Peyer's patch (tissue), 4 donors: Measurements from ENCODE around the gene SAMD5.

Experiments used
- POLR2A ChIP-seq, 2 donors: fragments of 450-650 bp; IDR thresholded peaks; one replicate each; pipeline ENCODE4 v1.5.1; 2017; ENCODE audit warnings: antibody characterized with exemption in 2 of 2, mild to moderate bottlenecking in 2 of 2, moderate library complexity in 2 of 2
- TF ChIP-seq, protein P1 (sequence below), 6 experiments: fragments of 450-650 bp in 4 of 6; fragments of 200-600 bp in 2 of 6; sonication (generic) in 1 of 6; IDR thresholded peaks; one replicate each; pipeline ENCODE4 v1.5.1; 2017 to 2019; ENCODE audit warnings: antibody characterized with exemption in 6 of 6, mild to moderate bottlenecking in 3 of 6, moderate library complexity in 1 of 6

DNA sequence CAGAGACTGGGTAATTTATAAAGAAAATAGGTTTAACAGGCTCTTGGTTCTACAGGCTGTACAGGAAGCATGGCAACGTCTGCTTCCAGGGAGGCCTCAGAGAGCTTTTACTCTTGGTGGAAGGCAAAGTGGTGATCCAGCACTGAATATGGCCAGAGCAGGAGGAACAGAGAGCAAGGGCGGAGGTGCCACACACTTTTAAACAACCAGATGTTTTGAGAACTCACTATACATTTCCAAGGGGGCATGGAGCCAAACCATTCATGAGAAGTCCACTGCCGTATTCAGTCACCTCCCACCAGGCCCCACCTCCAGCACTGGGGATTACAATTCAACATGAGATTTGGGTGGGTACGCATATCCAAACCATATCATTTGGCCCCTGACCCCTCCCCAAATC, 18.7 kb downstream of the SAMD5 start:
- TF ChIP-seq, protein P1, sequence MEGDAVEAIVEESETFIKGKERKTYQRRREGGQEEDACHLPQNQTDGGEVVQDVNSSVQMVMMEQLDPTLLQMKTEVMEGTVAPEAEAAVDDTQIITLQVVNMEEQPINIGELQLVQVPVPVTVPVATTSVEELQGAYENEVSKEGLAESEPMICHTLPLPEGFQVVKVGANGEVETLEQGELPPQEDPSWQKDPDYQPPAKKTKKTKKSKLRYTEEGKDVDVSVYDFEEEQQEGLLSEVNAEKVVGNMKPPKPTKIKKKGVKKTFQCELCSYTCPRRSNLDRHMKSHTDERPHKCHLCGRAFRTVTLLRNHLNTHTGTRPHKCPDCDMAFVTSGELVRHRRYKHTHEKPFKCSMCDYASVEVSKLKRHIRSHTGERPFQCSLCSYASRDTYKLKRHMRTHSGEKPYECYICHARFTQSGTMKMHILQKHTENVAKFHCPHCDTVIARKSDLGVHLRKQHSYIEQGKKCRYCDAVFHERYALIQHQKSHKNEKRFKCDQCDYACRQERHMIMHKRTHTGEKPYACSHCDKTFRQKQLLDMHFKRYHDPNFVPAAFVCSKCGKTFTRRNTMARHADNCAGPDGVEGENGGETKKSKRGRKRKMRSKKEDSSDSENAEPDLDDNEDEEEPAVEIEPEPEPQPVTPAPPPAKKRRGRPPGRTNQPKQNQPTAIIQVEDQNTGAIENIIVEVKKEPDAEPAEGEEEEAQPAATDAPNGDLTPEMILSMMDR (IDR thresholded peaks at IDR 0.05) = no peak
- no peak for TF ChIP-seq POLR2A (IDR thresholded peaks at IDR 0.05)
